GM12878 (cell line): ENCODE results near the gene R3HDM2. TPM values are rescaled to one million over a fixed set of nuclear protein-coding genes. Genes with fewer than 3 reads are reported as not detected.

Source experiments
- CBX3 ChIP-seq: fragments of 200-600 bp; sonication (generic); IDR thresholded peaks from 2 replicates; pipeline ENCODE4 v1.6.1; 2016; ENCODE audit warnings: low read depth, borderline replicate concordance
- NFYA ChIP-seq: IDR thresholded peaks from 2 replicates; pipeline ENCODE4 v1.6.1; 2011; ENCODE audit warnings: low read depth, mild to moderate bottlenecking, low read length, improper control_type of control experiment, borderline replicate concordance
- polyA plus RNA-seq, 11 experiments: library from polyadenylated mRNA; depleted of rRNA in 4 of 11; unstranded in 6 of 11; stranded (reverse) in 5 of 11; fragments of >200 nt; fragmentation: Nextera tagmentation in 4 of 11; fragmentation: Illumina TruSeq in 1 of 11; extraction: Ambion mirVana in 4 of 11; extraction: Trizol in 1 of 11; gene quantifications; 1 replicate in 1 of 11; 2 replicates in 10 of 11; pipeline versions ENCODE4 v1.2.1 to v1.2.3, GENCODE V29; 2011 to 2016; ENCODE audit warnings: inconsistent platforms in 2 of 11, missing spikeins in 2 of 11, low read depth in 1 of 11
- total RNA-seq, 4 experiments: library from RNA; depleted of rRNA in 3 of 4; stranded (reverse); fragments of >200 nt in 3 of 4; fragmentation: Illumina TruSeq in 1 of 4; extraction: Trizol in 1 of 4; gene quantifications; 2 replicates each; pipeline versions ENCODE4 v1.2.1 to v1.2.3, GENCODE V29; 2013 to 2021
- TF ChIP-seq, protein P1 (sequence below): fragments of 450-650 bp; IDR thresholded peaks from 2 replicates; pipeline ENCODE4 v1.6.1; 2016; ENCODE audit warnings: mild to moderate bottlenecking, moderate library complexity, borderline replicate concordance
- TF ChIP-seq, protein P2 (sequence below): IDR thresholded peaks from 2 replicates; pipeline ENCODE4 v1.6.1; 2012; ENCODE audit warnings: improper control_type of control experiment, low read depth, low read length; ENCODE audit not compliant: insufficient replicate concordance

Gene R3HDM2
- total and polyA plus RNA-seq, 10 of the 15 experiments (the other 5 are each of a cell fraction or from before 2014, with no cell fraction given), result 4.6 to 26.1 (median 11.2) TPM

DNA sequence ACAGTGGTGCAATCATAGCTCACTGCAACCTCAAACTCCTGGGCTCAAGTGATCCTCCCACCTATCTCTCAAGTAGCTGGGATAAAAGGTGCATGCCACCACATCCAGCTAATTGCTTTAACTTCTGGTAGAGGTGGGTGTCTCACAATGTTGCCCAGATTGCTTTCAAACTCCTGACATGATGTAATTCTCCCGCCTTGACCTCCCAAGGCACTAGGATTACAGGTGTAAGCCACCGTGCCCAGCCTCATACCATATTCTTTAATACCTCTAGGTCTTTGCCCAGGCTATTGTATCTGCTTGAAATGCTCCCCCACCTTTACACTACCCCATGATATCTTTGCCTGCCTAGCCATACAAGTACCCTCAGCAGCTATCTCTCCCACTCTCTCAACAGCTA, 11.3 kb downstream of the R3HDM2 start (continued):
- TF ChIP-seq, protein P1, sequence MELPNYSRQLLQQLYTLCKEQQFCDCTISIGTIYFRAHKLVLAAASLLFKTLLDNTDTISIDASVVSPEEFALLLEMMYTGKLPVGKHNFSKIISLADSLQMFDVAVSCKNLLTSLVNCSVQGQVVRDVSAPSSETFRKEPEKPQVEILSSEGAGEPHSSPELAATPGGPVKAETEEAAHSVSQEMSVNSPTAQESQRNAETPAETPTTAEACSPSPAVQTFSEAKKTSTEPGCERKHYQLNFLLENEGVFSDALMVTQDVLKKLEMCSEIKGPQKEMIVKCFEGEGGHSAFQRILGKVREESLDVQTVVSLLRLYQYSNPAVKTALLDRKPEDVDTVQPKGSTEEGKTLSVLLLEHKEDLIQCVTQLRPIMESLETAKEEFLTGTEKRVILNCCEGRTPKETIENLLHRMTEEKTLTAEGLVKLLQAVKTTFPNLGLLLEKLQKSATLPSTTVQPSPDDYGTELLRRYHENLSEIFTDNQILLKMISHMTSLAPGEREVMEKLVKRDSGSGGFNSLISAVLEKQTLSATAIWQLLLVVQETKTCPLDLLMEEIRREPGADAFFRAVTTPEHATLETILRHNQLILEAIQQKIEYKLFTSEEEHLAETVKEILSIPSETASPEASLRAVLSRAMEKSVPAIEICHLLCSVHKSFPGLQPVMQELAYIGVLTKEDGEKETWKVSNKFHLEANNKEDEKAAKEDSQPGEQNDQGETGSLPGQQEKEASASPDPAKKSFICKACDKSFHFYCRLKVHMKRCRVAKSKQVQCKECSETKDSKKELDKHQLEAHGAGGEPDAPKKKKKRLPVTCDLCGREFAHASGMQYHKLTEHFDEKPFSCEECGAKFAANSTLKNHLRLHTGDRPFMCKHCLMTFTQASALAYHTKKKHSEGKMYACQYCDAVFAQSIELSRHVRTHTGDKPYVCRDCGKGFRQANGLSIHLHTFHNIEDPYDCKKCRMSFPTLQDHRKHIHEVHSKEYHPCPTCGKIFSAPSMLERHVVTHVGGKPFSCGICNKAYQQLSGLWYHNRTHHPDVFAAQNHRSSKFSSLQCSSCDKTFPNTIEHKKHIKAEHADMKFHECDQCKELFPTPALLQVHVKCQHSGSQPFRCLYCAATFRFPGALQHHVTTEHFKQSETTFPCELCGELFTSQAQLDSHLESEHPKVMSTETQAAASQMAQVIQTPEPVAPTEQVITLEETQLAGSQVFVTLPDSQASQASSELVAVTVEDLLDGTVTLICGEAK, result no peak
- TF ChIP-seq, protein P2, sequence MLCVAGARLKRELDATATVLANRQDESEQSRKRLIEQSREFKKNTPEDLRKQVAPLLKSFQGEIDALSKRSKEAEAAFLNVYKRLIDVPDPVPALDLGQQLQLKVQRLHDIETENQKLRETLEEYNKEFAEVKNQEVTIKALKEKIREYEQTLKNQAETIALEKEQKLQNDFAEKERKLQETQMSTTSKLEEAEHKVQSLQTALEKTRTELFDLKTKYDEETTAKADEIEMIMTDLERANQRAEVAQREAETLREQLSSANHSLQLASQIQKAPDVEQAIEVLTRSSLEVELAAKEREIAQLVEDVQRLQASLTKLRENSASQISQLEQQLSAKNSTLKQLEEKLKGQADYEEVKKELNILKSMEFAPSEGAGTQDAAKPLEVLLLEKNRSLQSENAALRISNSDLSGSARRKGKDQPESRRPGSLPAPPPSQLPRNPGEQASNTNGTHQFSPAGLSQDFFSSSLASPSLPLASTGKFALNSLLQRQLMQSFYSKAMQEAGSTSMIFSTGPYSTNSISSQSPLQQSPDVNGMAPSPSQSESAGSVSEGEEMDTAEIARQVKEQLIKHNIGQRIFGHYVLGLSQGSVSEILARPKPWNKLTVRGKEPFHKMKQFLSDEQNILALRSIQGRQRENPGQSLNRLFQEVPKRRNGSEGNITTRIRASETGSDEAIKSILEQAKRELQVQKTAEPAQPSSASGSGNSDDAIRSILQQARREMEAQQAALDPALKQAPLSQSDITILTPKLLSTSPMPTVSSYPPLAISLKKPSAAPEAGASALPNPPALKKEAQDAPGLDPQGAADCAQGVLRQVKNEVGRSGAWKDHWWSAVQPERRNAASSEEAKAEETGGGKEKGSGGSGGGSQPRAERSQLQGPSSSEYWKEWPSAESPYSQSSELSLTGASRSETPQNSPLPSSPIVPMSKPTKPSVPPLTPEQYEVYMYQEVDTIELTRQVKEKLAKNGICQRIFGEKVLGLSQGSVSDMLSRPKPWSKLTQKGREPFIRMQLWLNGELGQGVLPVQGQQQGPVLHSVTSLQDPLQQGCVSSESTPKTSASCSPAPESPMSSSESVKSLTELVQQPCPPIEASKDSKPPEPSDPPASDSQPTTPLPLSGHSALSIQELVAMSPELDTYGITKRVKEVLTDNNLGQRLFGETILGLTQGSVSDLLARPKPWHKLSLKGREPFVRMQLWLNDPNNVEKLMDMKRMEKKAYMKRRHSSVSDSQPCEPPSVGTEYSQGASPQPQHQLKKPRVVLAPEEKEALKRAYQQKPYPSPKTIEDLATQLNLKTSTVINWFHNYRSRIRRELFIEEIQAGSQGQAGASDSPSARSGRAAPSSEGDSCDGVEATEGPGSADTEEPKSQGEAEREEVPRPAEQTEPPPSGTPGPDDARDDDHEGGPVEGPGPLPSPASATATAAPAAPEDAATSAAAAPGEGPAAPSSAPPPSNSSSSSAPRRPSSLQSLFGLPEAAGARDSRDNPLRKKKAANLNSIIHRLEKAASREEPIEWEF, result no peak
- TF ChIP-seq CBX3, result no peak
- TF ChIP-seq NFYA, result no peak
